ENCODE measurements around the gene PYGO2.

The PYGO2 gene

GRCh38 chr1:154974808-154975408 is 13.3 kb upstream of the PYGO2 start:
- no peak for TF ChIP-seq CTCF (IDR thresholded peaks at IDR 0.05; ENCODE audit: low read depth, low read length)
- H3K4me3 ChIP-seq (replicated peaks in 1 of 2; ENCODE audit: low read depth in 2 of 2, low read length in 2 of 2): peak overlapping the region; percentile 59 to 62
- DNase-seq (ENCODE audit: low read depth in 2 of 2): peak; percentile 97 to 98

GRCh38 chr1:154974102-154974807 is 12.7 kb upstream of the PYGO2 start, which contains the start of gene CKS1B:
TSS of gene CKS1B (plus strand) at chr1:154974681. CDS start at chr1:154974746, 65 bp downstream.
- no peak for TF ChIP-seq CTCF (IDR thresholded peaks at IDR 0.05; ENCODE audit: low read depth, low read length)
- peak within 1 kb of the TSS; percentile 62 to 73 for H3K4me3 ChIP-seq (replicated peaks in 1 of 2; ENCODE audit: low read depth in 2 of 2, low read length in 2 of 2)
- DNase-seq (ENCODE audit: low read depth in 2 of 2): peak; percentile 100

GRCh38 chr1:154973344-154974101 is 11.9 kb upstream of the PYGO2 start:
- DNase-seq (ENCODE audit: low read depth in 2 of 2): peak; percentile 99
- peak overlapping the region; percentile 61 to 73 for H3K4me3 ChIP-seq (replicated peaks in 1 of 2; ENCODE audit: low read depth in 2 of 2, low read length in 2 of 2)
- TF ChIP-seq CTCF (IDR thresholded peaks at IDR 0.05; ENCODE audit: low read depth, low read length): peak; percentile 8

- TF ChIP-seq CTCF (IDR thresholded peaks at IDR 0.05; ENCODE audit: low read depth, low read length): no peak
- H3K4me3 ChIP-seq (replicated peaks in 1 of 2; ENCODE audit: low read depth in 2 of 2, low read length in 2 of 2): peak overlapping the region; percentile 61 to 73
- DNase-seq (ENCODE audit: low read depth in 2 of 2): peak; percentile 96 to 99
Measured at GRCh38 chr1:154972517-154973343, 11.1 kb upstream of the PYGO2 start.

GRCh38 chr1:154972213-154972516 is 10.6 kb upstream of the PYGO2 start:
- no peak for DNase-seq (ENCODE audit: low read depth in 2 of 2)
- no peak for TF ChIP-seq CTCF (IDR thresholded peaks at IDR 0.05; ENCODE audit: low read depth, low read length)
- peak overlapping the region; percentile 61 to 73 for H3K4me3 ChIP-seq (replicated peaks in 1 of 2; ENCODE audit: low read depth in 2 of 2, low read length in 2 of 2)

GRCh38 chr1:154971341-154971998 is 9.9 kb upstream of the PYGO2 start:
- peak overlapping the region; percentile 23 to 76 for H3K4me3 ChIP-seq (replicated peaks in 1 of 2; ENCODE audit: low read depth in 2 of 2, low read length in 2 of 2)
- no peak for TF ChIP-seq CTCF (IDR thresholded peaks at IDR 0.05; ENCODE audit: low read depth, low read length)
- DNase-seq (ENCODE audit: low read depth in 2 of 2): no peak

Data from cardiac fibroblast (primary cell).